NT2/D1 (cell line): ENCODE results near the gene RTP5.

Source experiments
- DNase-seq: peaks from one replicate; pipeline ENCODE4 v3.0.0-alpha.2; 2011; ENCODE audit warnings: low read depth, low spot score
- H3K27me3 ChIP-seq: 2 replicates; pipeline ENCODE4 v1.6.0; 2011; ENCODE audit warnings: mild to moderate bottlenecking; ENCODE audit not compliant: insufficient read length, insufficient read depth
- H3K36me3 ChIP-seq: 2 replicates; pipeline ENCODE4 v1.6.1; 2011; ENCODE audit warnings: mild to moderate bottlenecking, low read length, mixed read lengths; ENCODE audit not compliant: insufficient read depth, insufficient read length
- H3K4me1 ChIP-seq: 2 replicates; pipeline ENCODE4 v1.5.1; 2011; ENCODE audit not compliant: insufficient read depth, insufficient read length
- H3K4me3 ChIP-seq: 2 replicates; pipeline ENCODE4 v1.5.1; 2011; ENCODE audit warnings: low read depth; ENCODE audit not compliant: insufficient read length
- H3K9ac ChIP-seq: 2 replicates; pipeline ENCODE4 v1.6.0; 2011; ENCODE audit warnings: low read depth; ENCODE audit not compliant: insufficient read length
- H3K9me3 ChIP-seq: 2 replicates; pipeline ENCODE4 v1.5.1; 2011; ENCODE audit warnings: mild to moderate bottlenecking, low read length; ENCODE audit not compliant: insufficient read depth
- SUZ12 ChIP-seq: IDR thresholded peaks from 2 replicates; pipeline ENCODE4 v1.6.1; 2011; ENCODE audit not compliant: insufficient read length, insufficient read depth; ENCODE audit errors: extremely low read depth
- YY1 ChIP-seq: IDR thresholded peaks from 2 replicates; pipeline ENCODE4 v1.6.1; 2011; ENCODE audit not compliant: insufficient read length, insufficient read depth
- ZNF274 ChIP-seq: IDR thresholded peaks from 2 replicates; pipeline ENCODE4 v1.6.1; 2011; ENCODE audit warnings: mild to moderate bottlenecking, low read depth, low read length

Gene RTP5

GRCh38 chr2:241861264-241861663 is 8.3 kb upstream of the RTP5 start:
- Histone ChIP-seq H3K9ac (no peak overlapping the region), H3K9me3 (no peaks in the 10 kb centered on the region), H3K4me1 (peaks cover 25% of the 10 kb centered on the region), H3K4me3 (no peak overlapping the region), H3K36me3 (no peaks in the 10 kb centered on the region), H3K27me3 (peaks cover 13% of the 10 kb centered on the region)
- no peak for TF ChIP-seq ZNF274
- TF ChIP-seq SUZ12 = no peak
- no peak for TF ChIP-seq YY1
- DNase-seq = no peak

- TF ChIP-seq ZNF274 = no peak
- TF ChIP-seq YY1 = no peak
- TF ChIP-seq SUZ12 = no peak
- no peak overlapping the region for H3K4me3 ChIP-seq
- no peaks in the 10 kb centered on the region for H3K36me3 ChIP-seq
- peaks cover 13% of the 10 kb centered on the region for H3K27me3 ChIP-seq
- no peaks in the 10 kb centered on the region for H3K9me3 ChIP-seq
- peaks cover 23% of the 10 kb centered on the region for H3K4me1 ChIP-seq
- no peak for DNase-seq
- H3K9ac ChIP-seq = no peak overlapping the region
Observed at GRCh38 chr2:241862093-241862492, 7.4 kb upstream of the RTP5 start.

- Histone ChIP-seq H3K4me1 (peaks cover 23% of the 10 kb centered on the region), H3K9me3 (no peaks in the 10 kb centered on the region), H3K27me3 (peaks cover 13% of the 10 kb centered on the region), H3K4me3 (no peak overlapping the region), H3K36me3 (no peaks in the 10 kb centered on the region), H3K9ac (no peak overlapping the region)
- DNase-seq = no peak
- TF ChIP-seq ZNF274 (no peak), SUZ12 (no peak), YY1 (no peak)
Observed at GRCh38 chr2:241862775-241863535, 6.6 kb upstream of the RTP5 start.

- Histone ChIP-seq H3K9me3 (no peaks in the 10 kb centered on the region), H3K4me3 (no peak overlapping the region), H3K27me3 (peaks cover 13% of the 10 kb centered on the region), H3K36me3 (no peaks in the 10 kb centered on the region), H3K9ac (no peak overlapping the region), H3K4me1 (peaks cover 23% of the 10 kb centered on the region)
- TF ChIP-seq ZNF274 (no peak), YY1 (no peak), SUZ12 (no peak)
- DNase-seq = no peak
Observed at GRCh38 chr2:241863536-241863954, 6.0 kb upstream of the RTP5 start.

GRCh38 chr2:241864168-241864849 is 5.2 kb upstream of the RTP5 start:
- H3K9ac ChIP-seq = no peak overlapping the region
- peaks cover 20% of the 10 kb centered on the region for H3K4me1 ChIP-seq
- no peaks in the 10 kb centered on the region for H3K9me3 ChIP-seq
- no peak overlapping the region for H3K4me3 ChIP-seq
- TF ChIP-seq YY1 (no peak), SUZ12 (no peak), ZNF274 (no peak)
- H3K36me3 ChIP-seq = no peaks in the 10 kb centered on the region
- H3K27me3 ChIP-seq = peaks cover 13% of the 10 kb centered on the region
- no peak for DNase-seq

- Histone ChIP-seq H3K9ac (no peak overlapping the region), H3K4me3 (no peak overlapping the region), H3K9me3 (no peaks in the 10 kb centered on the region), H3K36me3 (no peaks in the 10 kb centered on the region), H3K27me3 (peaks cover 13% of the 10 kb centered on the region), H3K4me1 (peaks cover 17% of the 10 kb centered on the region)
- TF ChIP-seq YY1 (no peak), SUZ12 (no peak), ZNF274 (no peak)
- DNase-seq = no peak
Observed at GRCh38 chr2:241864850-241865213, 4.7 kb upstream of the RTP5 start.

GRCh38 chr2:241865416-241865956 is 4.0 kb upstream of the RTP5 start:
- no peaks in the 10 kb centered on the region for H3K9me3 ChIP-seq
- H3K36me3 ChIP-seq = no peaks in the 10 kb centered on the region
- no peak for DNase-seq
- no peak overlapping the region for H3K4me3 ChIP-seq
- peaks cover 10% of the 10 kb centered on the region for H3K4me1 ChIP-seq
- TF ChIP-seq SUZ12 (no peak), YY1 (no peak), ZNF274 (no peak)
- no peak overlapping the region for H3K9ac ChIP-seq
- H3K27me3 ChIP-seq = peaks cover 13% of the 10 kb centered on the region
